Caco-2 (cell line): ENCODE results near the gene CFAP299. TPM values are rescaled to one million over a fixed set of nuclear protein-coding genes. Genes with fewer than 3 reads are reported as not detected.

Experiments used
- BruUV-seq: library from RNA; stranded (reverse); fragments of 400-500 nt; replicated peaks from 2 replicates; lab custom pipeline; 2021; lab: Mats Ljungman, UMichigan
- CTCF ChIA-PET: fragments of 300-600 bp; sonication (Branson Sonifier 250); formaldehyde crosslinking; loops from one replicate; lab custom pipeline; 2022; ENCODE audit warnings: antibody characterized with exemption; lab: Charles Lee
- POLR2A ChIA-PET: fragments of 300-600 bp; sonication (Branson Sonifier 250); formaldehyde crosslinking; loops from one replicate; lab custom pipeline; 2022; ENCODE audit warnings: antibody characterized with exemption; lab: Charles Lee
- DNase-seq, 2 experiments: peaks; one replicate each; pipeline versions ENCODE4 v3.0.0 to v3.0.0-alpha.2; 2020 to 2022
- H3K27me3 ChIP-seq: replicated peaks from 2 replicates; pipeline ENCODE4 v1.6.0; 2011; ENCODE audit warnings: low read length; ENCODE audit not compliant: control insufficient read depth, insufficient read depth
- H3K36me3 ChIP-seq: 2 replicates; pipeline ENCODE4 v1.5.1; 2011; ENCODE audit warnings: low read length; ENCODE audit not compliant: control insufficient read depth, insufficient read depth
- H3K4me1 ChIP-seq: fragments of 250-450 bp; sonication (Bioruptor Pico); 2 replicates; pipeline ENCODE4 v1.5.1; 2020; ENCODE audit warnings: mild to moderate bottlenecking
- H3K4me3 ChIP-seq: 2 replicates; pipeline ENCODE4 v1.5.1; 2011; ENCODE audit warnings: low read depth, mild to moderate bottlenecking, control low read depth, low read length
- H3K9me3 ChIP-seq: fragments of 250-450 bp; sonication (Bioruptor Pico); 2 replicates; pipeline ENCODE4 v1.5.1; 2020; ENCODE audit warnings: mild to moderate bottlenecking, moderate library complexity
- H3K27ac Mint-ChIP-seq: one replicate; pipeline ENCODE4 v1.8.0; 2022; ENCODE audit warnings: mixed read lengths; ENCODE audit not compliant: unreplicated experiment
- H3K27me3 Mint-ChIP-seq: one replicate; pipeline ENCODE4 v1.8.0; 2022; ENCODE audit warnings: mixed read lengths; ENCODE audit not compliant: insufficient read depth, unreplicated experiment
- H3K36me3 Mint-ChIP-seq: one replicate; pipeline ENCODE4 v1.8.0; 2022; ENCODE audit warnings: mild to moderate bottlenecking, mixed read lengths; ENCODE audit not compliant: insufficient read depth, unreplicated experiment
- H3K4me1 Mint-ChIP-seq: one replicate; pipeline ENCODE4 v1.8.0; 2022; ENCODE audit warnings: low read depth, mixed read lengths; ENCODE audit not compliant: unreplicated experiment
- H3K4me3 Mint-ChIP-seq: one replicate; pipeline ENCODE4 v1.8.0; 2022; ENCODE audit warnings: mild to moderate bottlenecking, moderate library complexity, mixed read lengths; ENCODE audit not compliant: unreplicated experiment
- H3K9me3 Mint-ChIP-seq: one replicate; pipeline ENCODE4 v1.8.0; 2022; ENCODE audit warnings: mixed read lengths; ENCODE audit not compliant: unreplicated experiment
- intact Hi-C: fragments of 100-400 bp; cut with micrococcal nuclease; formaldehyde crosslinking; loops from one replicate; pipeline ENCODE4 v1.10.0; 2022; ENCODE audit not compliant: unreplicated experiment
- total RNA-seq: library from RNA; stranded (reverse); gene quantifications from 2 replicates; pipeline ENCODE4 v1.2.3, GENCODE V29; 2022
- TF ChIP-seq, protein P1 (sequence below), 2 experiments: fragments of 200-600 bp in 1 of 2; IDR thresholded peaks; 1 replicate in 1 of 2; 2 replicates in 1 of 2; pipeline versions ENCODE4 v1.5.1 to v1.8.0; 2011 to 2022; ENCODE audit warnings: antibody characterized with exemption in 1 of 2, control low read depth in 1 of 2, inconsistent platforms in 1 of 2, low read depth in 1 of 2, low read length in 1 of 2, mild to moderate bottlenecking in 1 of 2, moderate library complexity in 1 of 2; ENCODE audit not compliant: insufficient read depth in 1 of 2, severe bottlenecking in 1 of 2, unreplicated experiment in 1 of 2

Gene CFAP299
- total RNA-seq, 1 experiment from 2014 or later = not detected

DNA sequence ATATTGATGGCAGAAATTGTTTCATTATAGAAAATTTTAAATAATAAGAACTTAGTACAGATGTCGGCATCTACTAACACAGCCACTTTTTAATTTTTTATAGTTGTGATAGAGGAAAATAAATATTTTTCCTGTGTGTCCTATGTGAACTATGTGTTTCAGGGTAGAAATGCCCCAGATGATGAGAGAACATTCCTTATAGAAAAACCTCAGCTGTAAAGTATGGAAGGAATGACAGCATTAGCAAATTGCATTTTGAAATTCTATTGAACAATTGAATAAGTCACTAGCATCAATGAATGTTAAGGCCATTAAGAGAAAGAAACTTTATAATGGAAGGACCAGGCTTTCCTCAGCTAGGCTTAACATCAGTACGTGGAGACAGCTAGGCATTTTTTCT lies 149.2 kb downstream of the CFAP299 start:
- H3K27me3 ChIP-seq = no peaks in the 10 kb centered on the region
- no peaks in the 10 kb centered on the region for H3K27me3 Mint-ChIP-seq
- TF ChIP-seq, protein P1, sequence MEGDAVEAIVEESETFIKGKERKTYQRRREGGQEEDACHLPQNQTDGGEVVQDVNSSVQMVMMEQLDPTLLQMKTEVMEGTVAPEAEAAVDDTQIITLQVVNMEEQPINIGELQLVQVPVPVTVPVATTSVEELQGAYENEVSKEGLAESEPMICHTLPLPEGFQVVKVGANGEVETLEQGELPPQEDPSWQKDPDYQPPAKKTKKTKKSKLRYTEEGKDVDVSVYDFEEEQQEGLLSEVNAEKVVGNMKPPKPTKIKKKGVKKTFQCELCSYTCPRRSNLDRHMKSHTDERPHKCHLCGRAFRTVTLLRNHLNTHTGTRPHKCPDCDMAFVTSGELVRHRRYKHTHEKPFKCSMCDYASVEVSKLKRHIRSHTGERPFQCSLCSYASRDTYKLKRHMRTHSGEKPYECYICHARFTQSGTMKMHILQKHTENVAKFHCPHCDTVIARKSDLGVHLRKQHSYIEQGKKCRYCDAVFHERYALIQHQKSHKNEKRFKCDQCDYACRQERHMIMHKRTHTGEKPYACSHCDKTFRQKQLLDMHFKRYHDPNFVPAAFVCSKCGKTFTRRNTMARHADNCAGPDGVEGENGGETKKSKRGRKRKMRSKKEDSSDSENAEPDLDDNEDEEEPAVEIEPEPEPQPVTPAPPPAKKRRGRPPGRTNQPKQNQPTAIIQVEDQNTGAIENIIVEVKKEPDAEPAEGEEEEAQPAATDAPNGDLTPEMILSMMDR (IDR thresholded peaks at IDR 0.05; ENCODE audit: insufficient read depth in 1 of 2, low read depth in 1 of 2, low read length in 1 of 2, severe bottlenecking in 1 of 2, unreplicated experiment in 1 of 2) = no peak
- no peak overlapping the region for H3K27ac Mint-ChIP-seq
- no peaks in the 10 kb centered on the region for H3K36me3 ChIP-seq
- H3K4me1 ChIP-seq = no peaks in the 10 kb centered on the region
- no TSS peak for BruUV-seq
- ChIA-PET POLR2A (no interaction called here), CTCF (interaction anchor here (0.5 kb wide), 1 partner anchor 34 kb away, joined by 3 read pairs; no protein-coding TSS in a partner anchor)
- no peaks in the 10 kb centered on the region for H3K4me1 Mint-ChIP-seq
- no peak for DNase-seq
- no peaks in the 10 kb centered on the region for H3K9me3 Mint-ChIP-seq
- no peaks in the 10 kb centered on the region for H3K9me3 ChIP-seq
- no peak overlapping the region for H3K4me3 Mint-ChIP-seq
- no peak overlapping the region for H3K4me3 ChIP-seq
- no peaks in the 10 kb centered on the region for H3K36me3 Mint-ChIP-seq
- intact Hi-C loops = no loop called here

GRCh38 chr4:80486603-80487002 lies 151.1 kb downstream of the CFAP299 start:
- no TSS peak for BruUV-seq
- H3K9me3 Mint-ChIP-seq = no peaks in the 10 kb centered on the region
- CTCF ChIA-PET = no interaction called here
- POLR2A ChIA-PET = no interaction called here
- H3K4me1 Mint-ChIP-seq = no peaks in the 10 kb centered on the region
- Histone ChIP-seq H3K4me1 (no peaks in the 10 kb centered on the region), H3K27me3 (no peaks in the 10 kb centered on the region), H3K9me3 (no peaks in the 10 kb centered on the region), H3K36me3 (no peaks in the 10 kb centered on the region), H3K4me3 (no peak overlapping the region)
- H3K36me3 Mint-ChIP-seq = no peaks in the 10 kb centered on the region
- DNase-seq = no peak
- intact Hi-C loops = no loop called here
- H3K27me3 Mint-ChIP-seq = no peaks in the 10 kb centered on the region
- H3K27ac Mint-ChIP-seq = no peak overlapping the region
- TF ChIP-seq, protein P1 (IDR thresholded peaks at IDR 0.05; ENCODE audit: insufficient read depth in 1 of 2, low read depth in 1 of 2, low read length in 1 of 2, severe bottlenecking in 1 of 2, unreplicated experiment in 1 of 2) = no peak
- H3K4me3 Mint-ChIP-seq = no peak overlapping the region

DNA sequence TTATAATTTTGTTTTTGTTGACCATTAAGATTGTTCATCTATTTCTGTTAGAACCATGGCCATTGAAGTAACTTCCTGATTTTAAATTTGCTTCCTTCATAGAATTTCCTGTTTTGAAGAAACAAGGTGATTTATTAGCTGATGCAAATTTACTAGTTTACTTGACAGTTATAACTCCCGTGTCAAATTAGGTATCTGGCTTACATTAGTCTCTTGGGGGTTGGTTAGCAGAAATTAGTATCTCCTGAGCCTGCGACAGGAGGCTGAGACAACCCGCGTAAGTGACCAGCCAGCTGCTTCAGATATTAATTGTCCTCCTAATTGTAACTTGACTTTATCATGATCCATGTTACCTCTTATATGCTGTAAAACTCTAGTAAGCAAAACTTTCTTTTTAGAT lies 154.3 kb downstream of the CFAP299 start:
- Mint-ChIP-seq H3K27ac (no peak overlapping the region), H3K9me3 (no peaks in the 10 kb centered on the region), H3K36me3 (no peaks in the 10 kb centered on the region), H3K4me3 (no peak overlapping the region), H3K4me1 (no peaks in the 10 kb centered on the region), H3K27me3 (no peaks in the 10 kb centered on the region)
- DNase-seq = no peak
- Histone ChIP-seq H3K9me3 (no peaks in the 10 kb centered on the region), H3K4me1 (no peaks in the 10 kb centered on the region), H3K27me3 (no peaks in the 10 kb centered on the region), H3K4me3 (no peak overlapping the region), H3K36me3 (no peaks in the 10 kb centered on the region)
- BruUV-seq = no TSS peak
- intact Hi-C loops = no loop called here
- ChIA-PET POLR2A (no interaction called here), CTCF (no interaction called here)
- TF ChIP-seq, protein P1 (IDR thresholded peaks at IDR 0.05; ENCODE audit: insufficient read depth in 1 of 2, low read depth in 1 of 2, low read length in 1 of 2, severe bottlenecking in 1 of 2, unreplicated experiment in 1 of 2) = no peak
